C1 segment of cervical spinal cord (tissue), 14 donors: ENCODE data around the gene SNRNP35.
A peak's percentile ranks its signal among the peaks of the same experiment; 100 is the strongest.
"Not testable (repeated sequence)": the region's sequence is repeated elsewhere in the genome, so short reads cannot be mapped to it uniquely, and the experiment has no call there.

Source experiments
- DNase-seq, 14 donors: peaks; one replicate each; lab custom pipeline; 2025; lab: John Stamatoyannopoulos, UW

The SNRNP35 gene

GRCh38 chr12:123457980-123458779 is at the start of gene SNRNP35:
TSS of gene SNRNP35 (plus strand) at chr12:123458139. CDS start at chr12:123465541, 7,402 bp downstream.
- peak in 13 of 14 donors; percentile 18 to 95 (median 78) for DNase-seq

- not testable (repeated sequence) for DNase-seq
Observed at GRCh38 chr12:123408619-123409018, 49.3 kb upstream of the SNRNP35 start.

GRCh38 chr12:123409284-123410040 is 48.5 kb upstream of the SNRNP35 start:
- not testable (repeated sequence) for DNase-seq

- no peak for DNase-seq
Observed at GRCh38 chr12:123410041-123410412, 47.9 kb upstream of the SNRNP35 start.

GRCh38 chr12:123421314-123421713 is 36.6 kb upstream of the SNRNP35 start:
- DNase-seq, result no peak

- DNase-seq, result no peak
Observed at GRCh38 chr12:123427036-123427769, 30.7 kb upstream of the SNRNP35 start.

- no peak for DNase-seq
Observed at GRCh38 chr12:123428591-123428990, 29.3 kb upstream of the SNRNP35 start.

- not testable (repeated sequence) for DNase-seq
Observed at GRCh38 chr12:123429101-123429500, 28.8 kb upstream of the SNRNP35 start.

GRCh38 chr12:123431951-123432817 is 25.8 kb upstream of the SNRNP35 start:
- DNase-seq, result not testable (repeated sequence)

GRCh38 chr12:123433615-123434014 is 24.3 kb upstream of the SNRNP35 start:
- DNase-seq, result no peak

GRCh38 chr12:123435636-123436016 is 22.3 kb upstream of the SNRNP35 start:
- DNase-seq, result no peak

GRCh38 chr12:123436017-123436964 is 21.6 kb upstream of the SNRNP35 start, which contains the start of gene RILPL2:
TSS of gene RILPL2 (minus strand) at chr12:123436684. CDS start at chr12:123436420, 264 bp downstream.
- peak in 13 of 14 donors; percentile 16 to 75 (median 64) for DNase-seq

GRCh38 chr12:123441523-123442164 is 16.3 kb upstream of the SNRNP35 start:
- no peak for DNase-seq

- no peak for DNase-seq
Observed at GRCh38 chr12:123442774-123443173, 15.2 kb upstream of the SNRNP35 start.

- DNase-seq, result no peak
Observed at GRCh38 chr12:123444092-123445026, 13.6 kb upstream of the SNRNP35 start.

- DNase-seq, result no peak
Observed at GRCh38 chr12:123445388-123446332, 12.3 kb upstream of the SNRNP35 start.

GRCh38 chr12:123446333-123446713 is 11.6 kb upstream of the SNRNP35 start:
- no peak for DNase-seq
